SK-N-SH (cell line): ENCODE data around the gene DNMBP. TPM values are rescaled to one million over a fixed set of nuclear protein-coding genes. Genes with fewer than 3 reads are reported as not detected.

ENCODE experiments used
- CTCF ChIA-PET: fragments of 300-600, 350-600 bp; formaldehyde crosslinking; extraction: SDS; loops from one replicate; lab custom pipeline; 2021; lab: Yijun Ruan, JAX
- POLR2A ChIA-PET: fragments of 350-600 bp; sonication (Branson Sonifier 250); formaldehyde crosslinking; extraction: SDS; loops from one replicate; lab custom pipeline; 2020; ENCODE audit warnings: antibody characterized with exemption, inconsistent platforms; lab: Yijun Ruan, JAX
- DNase-seq: peaks from one replicate; pipeline ENCODE4 v3.0.0; 2012
- H2AFZ ChIP-seq: fragments of 200-600 bp; sonication (generic); 2 replicates; pipeline ENCODE4 v1.8.1; 2016; ENCODE audit warnings: antibody characterized with exemption, mild to moderate bottlenecking, low read depth
- H3F3A ChIP-seq: fragments of 200-600 bp; sonication (generic); replicated peaks from 2 replicates; pipeline ENCODE3; 2016; ENCODE audit warnings: antibody characterized with exemption, mild to moderate bottlenecking; ENCODE audit not compliant: insufficient read depth
- H3K27ac ChIP-seq, 2 experiments: fragments of 200-500 bp in 1 of 2; fragments of 200-600 bp in 1 of 2; sonication (Bioruptor generic) in 1 of 2; sonication (generic), shearing (Covaris generic) in 1 of 2; 2 replicates each; pipeline versions ENCODE4 v1.5.1 to v1.6.1; 2014 to 2016; ENCODE audit warnings: low read depth in 2 of 2, inconsistent platforms in 1 of 2, low read length in 1 of 2, mild to moderate bottlenecking in 1 of 2, mixed read lengths in 1 of 2
- H3K27me3 ChIP-seq: fragments of 200-600 bp; sonication (generic), shearing (Covaris generic); 2 replicates; pipeline ENCODE4 v1.6.1; 2016; ENCODE audit warnings: mixed run types; ENCODE audit not compliant: insufficient read depth
- H3K36me3 ChIP-seq, 2 experiments: fragments of 200-500 bp in 1 of 2; fragments of 200-600 bp in 1 of 2; sonication (Bioruptor generic) in 1 of 2; sonication (generic) in 1 of 2; replicated peaks in 1 of 2; 2 replicates each; pipeline versions ENCODE3 to v1.5.1; 2014 to 2016; ENCODE audit warnings: low read length in 1 of 2, mild to moderate bottlenecking in 1 of 2; ENCODE audit not compliant: insufficient read depth in 2 of 2, control insufficient read depth in 1 of 2
- H3K4me1 ChIP-seq, 2 experiments: fragments of 200-500 bp in 1 of 2; fragments of 200-600 bp in 1 of 2; sonication (Bioruptor generic) in 1 of 2; sonication (generic), shearing (Covaris generic) in 1 of 2; 2 replicates each; pipeline versions ENCODE4 v1.5.1 to v1.6.1; 2014 to 2016; ENCODE audit warnings: low read depth in 1 of 2, low read length in 1 of 2, mixed run types in 1 of 2; ENCODE audit not compliant: insufficient read depth in 2 of 2, control insufficient read depth in 1 of 2
- H3K4me2 ChIP-seq: fragments of 200-600 bp; sonication (generic), shearing (Covaris generic); 2 replicates; pipeline ENCODE4 v1.6.1; 2017; ENCODE audit warnings: mixed run types
- H3K4me3 ChIP-seq, 2 experiments: fragments of 200-500 bp in 1 of 2; fragments of 200-600 bp in 1 of 2; sonication (Bioruptor generic) in 1 of 2; sonication (generic), shearing (Covaris generic) in 1 of 2; 2 replicates each; pipeline versions ENCODE4 v1.5.1 to v1.8.1; 2014 to 2016; ENCODE audit warnings: low read depth in 2 of 2, inconsistent platforms in 1 of 2, low read length in 1 of 2, mild to moderate bottlenecking in 1 of 2, mixed read lengths in 1 of 2, moderate library complexity in 1 of 2
- H3K79me2 ChIP-seq: fragments of 200-600 bp; sonication (generic); 2 replicates; pipeline ENCODE4 v1.8.1; 2017; ENCODE audit warnings: mild to moderate bottlenecking; ENCODE audit not compliant: insufficient read depth
- H3K9ac ChIP-seq: fragments of 200-600 bp; sonication (generic); 2 replicates; pipeline ENCODE4 v1.6.1; 2017; ENCODE audit warnings: mixed run types
- H3K9me2 ChIP-seq: fragments of 200-600 bp; sonication (generic); 2 replicates; pipeline ENCODE4 v1.6.1; 2017; ENCODE audit warnings: mixed run types
- H3K9me3 ChIP-seq: fragments of 200-600 bp; sonication (generic); 2 replicates; pipeline ENCODE4 v1.6.1; 2017; ENCODE audit warnings: mixed run types, mild to moderate bottlenecking, moderate library complexity
- H4K20me1 ChIP-seq: fragments of 200-600 bp; sonication (generic); 2 replicates; pipeline ENCODE4 v1.6.1; 2017; ENCODE audit warnings: mild to moderate bottlenecking, mixed run types; ENCODE audit not compliant: insufficient read depth
- CTCF ChIP-seq: fragments of 200-600 bp; sonication (generic); IDR thresholded peaks from 2 replicates; pipeline ENCODE4 v1.6.1; 2017; ENCODE audit warnings: antibody characterized with exemption, mild to moderate bottlenecking, moderate library complexity
- ELF1 ChIP-seq: IDR thresholded peaks from 2 replicates; pipeline ENCODE4 v1.4.0; 2012
- FOSL2 ChIP-seq: IDR thresholded peaks from 2 replicates; pipeline ENCODE4 v1.4.0; 2012; ENCODE audit warnings: low read depth, mild to moderate bottlenecking, moderate library complexity, borderline replicate concordance
- FOXJ3 ChIP-seq: sonication (generic); formaldehyde crosslinking; IDR thresholded peaks from 2 replicates; pipeline ENCODE4 v1.5.1; 2020; ENCODE audit warnings: mild to moderate bottlenecking, missing genetic modification reagents
- FOXM1 ChIP-seq: IDR thresholded peaks from 2 replicates; pipeline ENCODE4 v1.4.0; 2012; ENCODE audit warnings: low read depth, mild to moderate bottlenecking
- MEF2A ChIP-seq: IDR thresholded peaks from 2 replicates; pipeline ENCODE4 v1.4.0; 2012; ENCODE audit warnings: low read depth, borderline replicate concordance
- POLR2AphosphoS5 ChIP-seq: IDR thresholded peaks from 2 replicates; pipeline ENCODE4 v1.6.1; 2012; ENCODE audit warnings: low read depth, low read length
- RCOR1 ChIP-seq: fragments of 150-350 bp; IDR thresholded peaks from 2 replicates; pipeline ENCODE4 v1.6.1; 2017; ENCODE audit warnings: antibody characterized with exemption, low read length
- RFX5 ChIP-seq: IDR thresholded peaks from 2 replicates; pipeline ENCODE4 v1.6.1; 2012; ENCODE audit warnings: mild to moderate bottlenecking, improper control_type of control experiment, low read length
- SIN3A ChIP-seq: IDR thresholded peaks from 2 replicates; pipeline ENCODE4 v1.6.1; 2012; ENCODE audit warnings: low read depth, mild to moderate bottlenecking, low read length, moderate library complexity, borderline replicate concordance
- TAF1 ChIP-seq: IDR thresholded peaks from 2 replicates; pipeline ENCODE4 v1.6.1; 2012; ENCODE audit warnings: low read depth, mild to moderate bottlenecking, low read length, moderate library complexity, borderline replicate concordance
- YY1 ChIP-seq: IDR thresholded peaks from 2 replicates; pipeline ENCODE4 v1.4.0; 2012; ENCODE audit warnings: low read depth, mild to moderate bottlenecking
- WGBS: methylation state at CpG from one replicate; pipeline ENCODE4 v1.1.6; 2017; ENCODE audit warnings: low lambda C conversion rate; 5-methylcytosine and 5-hydroxymethylcytosine counted together
- polyA plus RNA-seq, 3 experiments: library from polyadenylated mRNA; depleted of rRNA; stranded (reverse); fragments of >200 nt; gene quantifications; 2 replicates each; pipeline ENCODE4 v1.2.3, GENCODE V29; 2012

DNMBP gene
- polyA plus RNA-seq, 1 of the 3 experiments (the other 2 are of a cell fraction), result 40.2 TPM

GRCh38 chr10:100027416-100027815, 17.7 kb upstream of the DNMBP start:
- no peak for TF ChIP-seq POLR2AphosphoS5
- no peak for TF ChIP-seq FOSL2
- Histone ChIP-seq H3K27me3 (no peaks in the 10 kb centered on the region), H3K4me3 (no peak overlapping the region), H3K9ac (no peak overlapping the region), H3K27ac (no peak overlapping the region), H3F3A (no peaks in the 10 kb centered on the region), H3K4me2 (no peak overlapping the region), H3K9me2 (no peaks in the 10 kb centered on the region), H4K20me1 (no peaks in the 10 kb centered on the region), H2AFZ (no peak overlapping the region), H3K4me1 (peaks cover 0 to 4% of the 10 kb centered on the region in 2 experiments; a peak in 1 of 4 replicates), H3K79me2 (no peaks in the 10 kb centered on the region), H3K9me3 (no peaks in the 10 kb centered on the region), H3K36me3 (no peaks in the 10 kb centered on the region)
- CTCF ChIA-PET, result no interaction called here
- no peak for DNase-seq
- POLR2A ChIA-PET, result interaction anchor here (0.7 to 0.8 kb wide), 2 partner anchors 13 to 20 kb away, joined by 3 read pairs; no protein-coding TSS in a partner anchor
- WGBS, result 93% methylated on average over 1 of the region's 1 CpG

GRCh38 chr10:100025576-100025975, 15.8 kb upstream of the DNMBP start:
- H2AFZ ChIP-seq, result no peak overlapping the region
- H3K9me2 ChIP-seq, result no peaks in the 10 kb centered on the region
- H4K20me1 ChIP-seq, result no peaks in the 10 kb centered on the region
- H3K36me3 ChIP-seq, result no peaks in the 10 kb centered on the region
- ChIA-PET POLR2A (no interaction called here), CTCF (interaction anchor here (1.5 to 4.2 kb wide), 2 partner anchors 20 to 180 kb away, joined by 6 to 16 read pairs; no protein-coding TSS in a partner anchor)
- H3K9me3 ChIP-seq, result no peaks in the 10 kb centered on the region
- DNase-seq, result no peak
- H3K4me1 ChIP-seq, result peaks cover 0 to 5% of the 10 kb centered on the region in 2 experiments; a peak in 1 of 4 replicates
- WGBS, result 74% methylated on average over 5 of the region's 5 CpGs
- H3F3A ChIP-seq, result no peaks in the 10 kb centered on the region
- no peaks in the 10 kb centered on the region for H3K79me2 ChIP-seq
- no peaks in the 10 kb centered on the region for H3K27me3 ChIP-seq
- no peak overlapping the region for H3K4me3 ChIP-seq
- H3K9ac ChIP-seq, result no peak overlapping the region
- no peak overlapping the region for H3K4me2 ChIP-seq
- no peak overlapping the region for H3K27ac ChIP-seq
- TF ChIP-seq RFX5 (no peak), TAF1 (no peak), FOXM1 (no peak), FOSL2 (no peak), CTCF (no peak), RCOR1 (no peak), ELF1 (no peak), SIN3A (no peak), YY1 (no peak), MEF2A (no peak), FOXJ3 (CRISPR knock-in tag) (no peak)
